CD4-positive, alpha-beta memory T cell (primary cell): Measurements from ENCODE around the gene MRPL40. TPM values are rescaled to one million over a fixed set of nuclear protein-coding genes. Genes with fewer than 3 reads are reported as not detected.
A peak's percentile ranks its signal among the peaks of the same experiment; 100 is the strongest.

Experiments used
- CTCF ChIA-PET: fragments of 350-600 bp; sonication (Branson Sonifier 250); formaldehyde crosslinking; loops from one replicate; lab custom pipeline; 2021; ENCODE audit warnings: inconsistent platforms; ENCODE audit not compliant: partially characterized antibody; lab: Charles Lee
- POLR2A ChIA-PET: fragments of 350-600 bp; sonication (Branson Sonifier 250); formaldehyde crosslinking; loops from one replicate; lab custom pipeline; 2021; ENCODE audit not compliant: partially characterized antibody; lab: Charles Lee
- DNase-seq, 5 donors: peaks; one replicate each; pipeline versions ENCODE4 v3.0.0 to v3.0.0-alpha.2; 2020 to 2022; ENCODE audit warnings: mixed read lengths in 1 of 5
- H3K27ac ChIP-seq: one replicate; pipeline ENCODE4 v1.7.0; 2013; ENCODE audit warnings: low read depth, low read length
- H3K27me3 ChIP-seq: 2 replicates; pipeline ENCODE4 v1.7.0; 2013; ENCODE audit warnings: mild to moderate bottlenecking, low read length, moderate library complexity; ENCODE audit not compliant: insufficient read depth
- H3K36me3 ChIP-seq: 2 replicates; pipeline ENCODE4 v1.7.0; 2013; ENCODE audit warnings: mild to moderate bottlenecking, low read length, moderate library complexity; ENCODE audit not compliant: insufficient read depth
- H3K4me1 ChIP-seq: 2 replicates; pipeline ENCODE4 v1.7.0; 2013; ENCODE audit warnings: mild to moderate bottlenecking, low read length, moderate library complexity; ENCODE audit not compliant: insufficient read depth
- H3K4me3 ChIP-seq, 2 donors: one replicate each; pipeline ENCODE4 v1.7.0; 2013; ENCODE audit warnings: low read length in 2 of 2, mild to moderate bottlenecking in 1 of 2
- H3K9me3 ChIP-seq, 2 donors: one replicate each; pipeline ENCODE4 v1.7.0; 2013; ENCODE audit warnings: low read length in 2 of 2, control low read depth in 1 of 2; ENCODE audit not compliant: control insufficient read depth in 1 of 2
- H3K27ac Mint-ChIP-seq, 7 donors: one replicate each; pipeline ENCODE4 v1.8.0; 2020 to 2021; ENCODE audit warnings: mixed read lengths in 7 of 7, mild to moderate bottlenecking in 6 of 7, inconsistent platforms in 3 of 7, moderate library complexity in 3 of 7
- H3K27me3 Mint-ChIP-seq, 2 donors: one replicate each; pipeline ENCODE4 v1.8.0; 2020 to 2021; ENCODE audit warnings: mixed read lengths in 2 of 2
- H3K36me3 Mint-ChIP-seq, 2 donors: one replicate each; pipeline ENCODE4 v1.8.0; 2020 to 2021; ENCODE audit warnings: mixed read lengths in 2 of 2, inconsistent platforms in 1 of 2, mild to moderate bottlenecking in 1 of 2
- H3K4me1 Mint-ChIP-seq, 4 donors: one replicate each; pipeline ENCODE4 v1.8.0; 2020 to 2021; ENCODE audit warnings: mixed read lengths in 4 of 4, mild to moderate bottlenecking in 1 of 4
- H3K4me3 Mint-ChIP-seq, 8 donors: one replicate each; pipeline ENCODE4 v1.8.0; 2020 to 2021; ENCODE audit warnings: mixed read lengths in 8 of 8, mild to moderate bottlenecking in 7 of 8, moderate library complexity in 6 of 8, inconsistent platforms in 3 of 8
- H3K9me3 Mint-ChIP-seq, 8 donors: one replicate each; pipeline ENCODE4 v1.8.0; 2020 to 2021; ENCODE audit warnings: mixed read lengths in 8 of 8, mild to moderate bottlenecking in 5 of 8, inconsistent platforms in 3 of 8, moderate library complexity in 1 of 8
- intact Hi-C: fragments of 100-400 bp; cut with micrococcal nuclease; formaldehyde crosslinking; loops from one replicate; pipeline ENCODE4 v1.15.1; 2023
- polyA plus RNA-seq, 2 donors: library from polyadenylated mRNA; unstranded; fragments of 300-500 nt; fragmentation: Illumina TruSeq; gene quantifications; one replicate each; pipeline ENCODE4 v1.2.3, GENCODE V29; 2021
- total RNA-seq, 2 experiments: library from RNA; stranded (reverse); gene quantifications; one replicate each; pipeline ENCODE4 v1.2.3, GENCODE V29; 2021

MRPL40 gene
- total and polyA plus RNA-seq, 4 experiments from 2014 or later = 16.2 to 79.3 (median 36.4) TPM

DNA sequence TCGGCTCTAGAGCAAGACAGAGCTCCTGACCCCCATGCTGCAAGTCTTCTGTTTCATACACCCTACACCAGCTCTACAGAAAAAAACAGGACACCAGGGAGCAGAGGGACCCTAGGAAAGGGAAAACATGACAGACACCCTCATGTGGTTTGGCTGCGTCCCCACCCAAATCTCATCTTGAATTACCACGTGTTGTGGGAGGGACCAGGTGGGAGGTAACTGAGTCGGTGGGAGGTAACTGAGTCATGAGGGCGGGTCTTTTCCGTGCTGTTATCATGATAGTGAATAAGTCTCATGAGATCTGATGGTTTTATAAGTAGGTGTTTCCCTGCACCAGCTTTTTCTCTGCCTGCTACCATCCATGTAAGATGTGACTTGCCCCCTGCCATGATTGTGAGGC, 21.8 kb downstream of the MRPL40 start:
- no peak for DNase-seq
- H3K36me3 Mint-ChIP-seq = peaks cover 24 to 71% of the 10 kb centered on the region in 2 donors
- no peak overlapping the region for H3K4me3 Mint-ChIP-seq
- no peaks in the 10 kb centered on the region for H3K9me3 Mint-ChIP-seq
- Histone ChIP-seq H3K4me1 (no peaks in the 10 kb centered on the region), H3K27ac (no peak overlapping the region), H3K9me3 (no peaks in the 10 kb centered on the region), H3K36me3 (peaks cover 60% of the 10 kb centered on the region), H3K27me3 (no peaks in the 10 kb centered on the region), H3K4me3 (no peak overlapping the region)
- no peaks in the 10 kb centered on the region for H3K27me3 Mint-ChIP-seq
- intact Hi-C loops = no loop called here
- H3K27ac Mint-ChIP-seq = peak overlapping the region in 5 of 7 donors; percentile 1 to 70 (median 37)
- ChIA-PET CTCF (interaction anchor here (1.3 kb wide), 1 partner anchor 13 kb away, joined by 3 read pairs; no protein-coding TSS in a partner anchor), POLR2A (no interaction called here)
- peaks cover 0 to 5% (median 2%) of the 10 kb centered on the region in 4 donors for H3K4me1 Mint-ChIP-seq

DNA sequence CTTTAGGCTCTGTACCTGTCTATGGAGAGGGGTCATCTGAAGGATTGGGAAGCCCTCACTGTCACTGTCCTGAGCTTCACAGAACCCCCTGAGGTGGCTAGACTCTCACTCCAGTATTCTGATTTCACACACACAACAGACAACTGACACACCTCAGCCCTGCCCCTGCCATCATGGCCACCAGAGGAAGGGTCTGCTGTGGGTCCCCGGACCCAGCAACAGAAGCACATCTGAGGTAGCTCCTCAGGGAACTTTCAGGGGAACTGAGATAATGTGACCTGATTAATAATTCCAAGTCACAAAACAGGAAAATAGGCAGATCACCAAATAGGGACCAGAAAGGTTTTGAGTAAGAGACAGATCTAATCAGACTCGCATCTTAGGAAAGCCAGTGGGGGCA, 22.7 kb downstream of the MRPL40 start:
- peaks cover 60% of the 10 kb centered on the region for H3K36me3 ChIP-seq
- ChIA-PET CTCF (no interaction called here), POLR2A (no interaction called here)
- DNase-seq = no peak
- intact Hi-C loops = no loop called here
- Mint-ChIP-seq H3K36me3 (peaks cover 25 to 74% of the 10 kb centered on the region in 2 donors), H3K27ac (peak overlapping the region in 2 of 7 donors; percentile 23 to 39), H3K4me1 (no peaks in the 10 kb centered on the region), H3K27me3 (no peaks in the 10 kb centered on the region), H3K4me3 (no peak overlapping the region), H3K9me3 (no peaks in the 10 kb centered on the region)
- no peak overlapping the region for H3K27ac ChIP-seq
- no peaks in the 10 kb centered on the region for H3K9me3 ChIP-seq
- H3K4me1 ChIP-seq = no peaks in the 10 kb centered on the region
- H3K4me3 ChIP-seq = no peak overlapping the region
- no peaks in the 10 kb centered on the region for H3K27me3 ChIP-seq

DNA sequence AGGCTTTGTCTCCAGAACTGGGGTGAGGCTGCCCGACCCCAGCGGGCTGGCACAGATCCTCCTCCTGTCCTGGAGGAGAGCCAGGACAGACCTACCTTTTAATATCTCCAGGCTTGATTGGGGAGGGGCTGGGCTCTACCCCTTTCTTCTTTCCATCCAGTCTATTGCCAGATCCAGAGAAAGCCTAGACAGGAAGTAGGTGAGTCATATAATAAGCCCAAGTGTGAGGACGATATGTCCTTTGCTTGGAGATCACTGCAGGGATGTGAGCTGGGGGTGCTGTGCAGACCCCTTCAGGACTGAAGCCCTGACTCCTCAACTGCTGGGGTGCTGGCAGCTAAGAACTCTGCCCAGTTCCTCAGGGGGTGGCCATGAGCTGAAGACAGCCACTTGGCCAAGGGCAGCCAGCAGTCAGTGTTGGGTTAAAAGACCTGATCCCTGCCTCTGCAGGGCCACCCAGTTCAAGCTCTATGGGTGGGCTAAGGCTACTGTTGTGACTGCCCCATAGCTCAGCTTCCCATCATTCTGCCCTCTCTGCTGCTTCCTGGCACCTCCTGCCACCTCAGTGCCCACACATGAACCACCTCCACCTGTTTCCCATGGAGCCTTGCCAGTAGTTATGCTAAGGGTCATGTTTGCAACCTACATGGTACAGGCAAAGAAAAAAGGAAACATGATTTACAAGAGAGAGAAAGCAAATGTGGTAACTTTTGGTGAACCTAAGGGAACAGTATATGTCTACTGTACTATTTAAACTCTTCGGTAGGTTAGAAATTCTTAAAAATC, 23.4 kb downstream of the MRPL40 start:
- POLR2A ChIA-PET = no interaction called here
- no peak overlapping the region for H3K4me3 Mint-ChIP-seq
- no peaks in the 10 kb centered on the region for H3K4me1 Mint-ChIP-seq
- H3K4me3 ChIP-seq = no peak overlapping the region
- H3K4me1 ChIP-seq = no peaks in the 10 kb centered on the region
- H3K9me3 Mint-ChIP-seq = no peaks in the 10 kb centered on the region
- no peaks in the 10 kb centered on the region for H3K9me3 ChIP-seq
- H3K36me3 Mint-ChIP-seq = peaks cover 27 to 72% of the 10 kb centered on the region in 2 donors
- H3K27ac Mint-ChIP-seq = peak overlapping the region in 3 of 7 donors; percentile 14 to 39 (median 18)
- no peak for DNase-seq
- CTCF ChIA-PET = no interaction called here
- no peaks in the 10 kb centered on the region for H3K27me3 ChIP-seq
- H3K36me3 ChIP-seq = peaks cover 60% of the 10 kb centered on the region
- no peaks in the 10 kb centered on the region for H3K27me3 Mint-ChIP-seq
- no peak overlapping the region for H3K27ac ChIP-seq
- intact Hi-C loops = no loop called here

DNA sequence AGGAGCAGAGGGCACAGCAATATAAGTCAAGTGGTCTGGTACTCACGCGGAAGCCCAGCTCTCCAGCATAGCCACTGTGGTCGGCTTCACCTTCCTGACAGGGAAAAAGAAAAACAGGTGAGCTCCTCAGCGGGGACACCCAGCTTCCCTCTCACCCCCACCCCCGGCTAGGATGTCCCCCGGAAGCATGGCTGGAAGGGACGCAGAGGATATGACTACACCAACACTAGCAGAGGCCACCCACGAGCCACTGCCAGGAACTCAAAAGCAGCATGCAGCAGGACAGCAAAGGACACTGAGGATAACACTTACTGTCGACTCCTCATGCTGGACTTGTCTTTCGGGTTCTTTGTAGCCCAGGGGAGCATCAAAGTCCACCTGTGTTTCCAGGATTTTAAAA, 24.2 kb downstream of the MRPL40 start:
- Histone ChIP-seq H3K36me3 (peaks cover 60% of the 10 kb centered on the region), H3K4me1 (no peaks in the 10 kb centered on the region), H3K4me3 (no peak overlapping the region), H3K9me3 (no peaks in the 10 kb centered on the region), H3K27ac (no peak overlapping the region), H3K27me3 (no peaks in the 10 kb centered on the region)
- no peaks in the 10 kb centered on the region for H3K4me1 Mint-ChIP-seq
- DNase-seq = no peak
- H3K27me3 Mint-ChIP-seq = no peaks in the 10 kb centered on the region
- CTCF ChIA-PET = interaction anchor here (1.7 kb wide), 1 partner anchor 173 kb away, joined by 3 read pairs; no protein-coding TSS in a partner anchor
- intact Hi-C loops = no loop called here
- H3K4me3 Mint-ChIP-seq = no peak overlapping the region
- H3K9me3 Mint-ChIP-seq = no peaks in the 10 kb centered on the region
- POLR2A ChIA-PET = interaction anchor here (0.7 kb wide), 1 partner anchor 23 kb away, joined by 3 read pairs; the partner anchor contains the start of gene CDC45
- H3K36me3 Mint-ChIP-seq = peaks cover 27 to 72% of the 10 kb centered on the region in 2 donors
- peak overlapping the region in 1 of 7 donors; percentile 14 for H3K27ac Mint-ChIP-seq

DNA sequence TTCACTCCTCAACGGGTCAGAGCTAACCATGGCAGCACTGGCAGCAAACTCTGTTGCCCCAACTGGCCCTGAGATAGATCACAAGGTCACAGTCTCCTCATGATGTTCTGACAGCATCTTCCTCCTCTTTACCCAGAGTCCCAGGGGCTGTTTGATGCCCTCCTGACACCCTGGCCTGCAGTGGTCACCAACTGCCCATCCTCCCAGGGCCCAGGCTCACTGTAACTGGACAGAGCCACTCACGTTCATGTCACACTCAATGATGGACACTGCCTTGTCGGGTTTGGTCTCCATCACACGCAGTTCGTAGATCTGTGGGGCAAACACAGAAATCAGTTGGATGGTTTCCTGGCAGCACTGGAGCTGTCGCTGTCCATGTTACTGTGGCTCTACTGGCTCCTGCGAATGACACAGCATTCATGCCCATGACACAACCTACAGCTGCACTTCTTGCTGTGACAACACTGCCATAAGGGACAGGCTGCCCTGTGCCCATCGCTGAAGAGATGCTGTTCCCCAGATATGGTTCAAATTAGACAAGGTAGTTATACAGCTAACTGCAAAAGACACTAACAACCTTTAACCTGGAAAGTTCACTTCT, 25.6 kb downstream of the MRPL40 start:
- intact Hi-C loops = no loop called here
- H3K9me3 Mint-ChIP-seq = no peaks in the 10 kb centered on the region
- H3K27me3 ChIP-seq = no peaks in the 10 kb centered on the region
- H3K36me3 Mint-ChIP-seq = peaks cover 27 to 70% of the 10 kb centered on the region in 2 donors
- no peak overlapping the region for H3K4me3 ChIP-seq
- POLR2A ChIA-PET = interaction anchor here (0.8 kb wide), 1 partner anchor 10 kb away, joined by 4 read pairs; the partner anchor contains the start of gene C22orf39
- H3K4me1 ChIP-seq = no peaks in the 10 kb centered on the region
- H3K4me3 Mint-ChIP-seq = no peak overlapping the region
- no peaks in the 10 kb centered on the region for H3K4me1 Mint-ChIP-seq
- CTCF ChIA-PET = interaction anchor here (1.7 kb wide), 1 partner anchor 172 kb away, joined by 3 read pairs; no protein-coding TSS in a partner anchor
- H3K36me3 ChIP-seq = peaks cover 55% of the 10 kb centered on the region
- H3K27me3 Mint-ChIP-seq = no peaks in the 10 kb centered on the region
- H3K9me3 ChIP-seq = no peaks in the 10 kb centered on the region
- no peak overlapping the region for H3K27ac ChIP-seq
- no peak overlapping the region for H3K27ac Mint-ChIP-seq
- DNase-seq = no peak

DNA sequence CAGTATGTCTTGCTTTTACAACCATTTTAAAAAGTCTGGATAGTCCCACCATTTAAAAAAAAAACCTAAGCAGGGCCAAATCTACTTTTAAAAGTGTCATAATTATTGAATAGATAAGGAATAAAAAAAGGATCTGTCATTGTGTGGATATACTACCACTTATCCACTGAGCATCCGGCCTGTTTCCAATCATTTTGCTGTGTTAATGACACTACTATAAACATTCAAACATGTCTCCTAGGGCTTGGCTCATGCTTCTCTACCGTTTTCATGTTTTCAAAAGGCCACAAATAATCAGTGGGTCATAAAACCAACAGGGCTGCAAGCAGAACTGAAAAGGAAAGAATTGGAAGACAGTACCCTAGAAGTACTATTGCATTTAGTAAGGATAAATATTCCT, 27.7 kb downstream of the MRPL40 start:
- no peaks in the 10 kb centered on the region for H3K9me3 ChIP-seq
- ChIA-PET CTCF (no interaction called here), POLR2A (interaction anchor here (0.7 kb wide), 1 partner anchor 13 kb away, joined by 3 read pairs; no protein-coding TSS in a partner anchor)
- no peak for DNase-seq
- no peak overlapping the region for H3K27ac Mint-ChIP-seq
- H3K4me1 Mint-ChIP-seq = peaks cover 0 to 8% (median 1%) of the 10 kb centered on the region in 4 donors
- H3K4me3 ChIP-seq = no peak overlapping the region
- H3K27ac ChIP-seq = no peak overlapping the region
- peaks cover 11% of the 10 kb centered on the region for H3K4me1 ChIP-seq
- no peak overlapping the region for H3K4me3 Mint-ChIP-seq
- no peaks in the 10 kb centered on the region for H3K27me3 Mint-ChIP-seq
- H3K27me3 ChIP-seq = no peaks in the 10 kb centered on the region
- H3K9me3 Mint-ChIP-seq = no peaks in the 10 kb centered on the region
- H3K36me3 ChIP-seq = peaks cover 54% of the 10 kb centered on the region
- intact Hi-C loops = no loop called here
- peaks cover 18 to 67% of the 10 kb centered on the region in 2 donors for H3K36me3 Mint-ChIP-seq

DNA sequence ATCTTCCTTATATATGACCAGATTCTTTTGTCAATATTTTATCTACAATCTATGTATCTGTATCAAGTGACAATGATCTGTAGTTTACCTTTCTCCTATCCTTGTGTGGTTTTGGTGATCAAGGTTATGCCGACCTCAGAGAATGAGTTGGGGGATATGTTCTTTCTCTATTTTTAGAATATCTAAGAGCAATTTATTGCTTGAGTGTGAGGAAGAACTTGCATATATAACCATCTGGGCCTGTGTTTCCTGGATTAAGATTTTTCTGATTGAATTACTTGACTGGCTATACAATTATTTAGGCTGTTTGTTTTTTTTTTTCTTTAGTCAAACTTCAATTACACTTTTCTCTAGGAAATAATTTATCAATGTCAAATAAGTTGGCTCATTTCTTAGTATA, 29.2 kb downstream of the MRPL40 start:
- H3K4me3 Mint-ChIP-seq = no peak overlapping the region
- Histone ChIP-seq H3K27me3 (no peaks in the 10 kb centered on the region), H3K36me3 (peaks cover 52% of the 10 kb centered on the region), H3K27ac (no peak overlapping the region), H3K4me1 (peaks cover 11% of the 10 kb centered on the region), H3K4me3 (no peak overlapping the region), H3K9me3 (no peaks in the 10 kb centered on the region)
- peak overlapping the region in 1 of 7 donors; percentile 13 for H3K27ac Mint-ChIP-seq
- peaks cover 24 to 70% of the 10 kb centered on the region in 2 donors for H3K36me3 Mint-ChIP-seq
- DNase-seq = no peak
- ChIA-PET POLR2A (no interaction called here), CTCF (no interaction called here)
- peaks cover 0 to 13% (median 4%) of the 10 kb centered on the region in 4 donors for H3K4me1 Mint-ChIP-seq
- intact Hi-C loops = no loop called here
- H3K27me3 Mint-ChIP-seq = no peaks in the 10 kb centered on the region
- H3K9me3 Mint-ChIP-seq = no peaks in the 10 kb centered on the region
